Activated naive CD4-positive, alpha-beta T cell treated with anti-CD3 and anti-CD28 coated beads, Interleukin-2, amount 50 U/mL, for 16 hours (primary cell): ENCODE measurements around the gene HFM1.
A peak's percentile ranks its signal among the peaks of the same experiment; 100 is the strongest.
"Not testable (repeated sequence)": the region's sequence is repeated elsewhere in the genome, so short reads cannot be mapped to it uniquely, and the experiment has no call there.

ENCODE experiments used
- DNase-seq: peaks from one replicate; pipeline ENCODE4 v3.0.0-alpha.2; 2020

HFM1 gene

GRCh38 chr1:91372230-91372629, 32.4 kb downstream of the HFM1 start:
- not testable (repeated sequence) for DNase-seq

- no peak for DNase-seq
Measured at GRCh38 chr1:91349524-91349923, 55.1 kb downstream of the HFM1 start.

GRCh38 chr1:91346824-91347223, 57.8 kb downstream of the HFM1 start:
- DNase-seq, result no peak

- DNase-seq, result no peak
Measured at GRCh38 chr1:91345395-91346005, 59.1 kb downstream of the HFM1 start.

- no peak for DNase-seq
Measured at GRCh38 chr1:91338501-91338900, 66.1 kb downstream of the HFM1 start.

- DNase-seq, result no peak
Measured at GRCh38 chr1:91335603-91336002, 69.0 kb downstream of the HFM1 start.

GRCh38 chr1:91334856-91335255, 69.8 kb downstream of the HFM1 start:
- no peak for DNase-seq

GRCh38 chr1:91325456-91325855, 79.2 kb downstream of the HFM1 start:
- DNase-seq, result no peak

- DNase-seq, result no peak
Measured at GRCh38 chr1:91314643-91315042, 90.0 kb downstream of the HFM1 start.

GRCh38 chr1:91311672-91312071, 93.0 kb downstream of the HFM1 start:
- DNase-seq, result no peak

- no peak for DNase-seq
Measured at GRCh38 chr1:91308544-91308943, 96.1 kb downstream of the HFM1 start.

- DNase-seq, result no peak
Measured at GRCh38 chr1:91307784-91308409, 96.7 kb downstream of the HFM1 start.

- no peak for DNase-seq
Measured at GRCh38 chr1:91303165-91303564, 101.5 kb downstream of the HFM1 start.

GRCh38 chr1:91288843-91289553, 115.6 kb downstream of the HFM1 start:
- not testable (repeated sequence) for DNase-seq

GRCh38 chr1:91286962-91287317, 117.7 kb downstream of the HFM1 start:
- not testable (repeated sequence) for DNase-seq

- DNase-seq, result not testable (repeated sequence)
Measured at GRCh38 chr1:91286259-91286961, 118.2 kb downstream of the HFM1 start.

GRCh38 chr1:91283421-91283726, 121.3 kb downstream of the HFM1 start:
- no peak for DNase-seq

GRCh38 chr1:91282695-91283420, 121.8 kb downstream of the HFM1 start:
- peak; percentile 25 for DNase-seq

GRCh38 chr1:91281782-91282181, 122.9 kb downstream of the HFM1 start:
- no peak for DNase-seq

GRCh38 chr1:91278754-91279153, 125.9 kb downstream of the HFM1 start:
- no peak for DNase-seq

- no peak for DNase-seq
Measured at GRCh38 chr1:91273875-91274274, 130.8 kb downstream of the HFM1 start.

- no peak for DNase-seq
Measured at GRCh38 chr1:91261655-91262054, 143.0 kb downstream of the HFM1 start.

- DNase-seq, result no peak
Measured at GRCh38 chr1:91245435-91245834, 159.2 kb downstream of the HFM1 start.
